GOT3 (cell line): ENCODE results near the gene DOCK3.
"Not testable (repeated sequence)": the region's sequence is repeated elsewhere in the genome, so short reads cannot be mapped to it uniquely, and the experiment has no call there.

Experiments used
- DNase-seq: peaks from one replicate; lab custom pipeline; 2025; ENCODE audit warnings: mixed read lengths; lab: John Stamatoyannopoulos, UW

The DOCK3 gene

DNA sequence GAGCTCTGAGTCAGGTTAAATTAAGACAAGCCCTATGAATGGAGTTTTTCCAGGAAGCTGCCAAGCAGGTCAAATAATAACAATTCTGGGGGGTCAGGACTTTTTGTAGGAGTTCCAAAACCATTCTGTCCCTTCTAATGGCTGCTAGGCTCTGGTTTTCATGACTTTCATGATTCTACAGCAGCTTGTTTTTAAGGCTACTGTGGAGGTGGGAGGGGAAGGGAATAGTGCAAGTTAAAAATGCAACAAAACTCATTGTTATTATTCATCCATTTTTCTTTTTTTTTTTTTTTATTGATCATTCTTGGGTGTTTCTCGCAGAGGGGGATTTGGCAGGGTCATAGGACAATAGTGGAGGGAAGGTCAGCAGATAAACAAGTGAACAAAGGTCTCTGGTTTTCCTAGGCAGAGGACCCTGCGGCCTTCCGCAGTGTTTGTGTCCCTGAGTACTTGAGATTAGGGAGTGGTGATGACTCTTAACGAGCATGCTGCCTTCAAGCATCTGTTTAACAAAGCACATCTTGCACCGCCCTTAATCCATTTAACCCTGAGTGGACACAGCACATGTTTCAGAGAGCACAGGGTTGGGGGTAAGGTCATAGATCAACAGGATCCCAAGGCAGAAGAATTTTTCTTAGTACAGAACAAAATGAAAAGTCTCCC is 633.3 kb downstream of the DOCK3 start:
- DNase-seq, result not testable (repeated sequence)

DNA sequence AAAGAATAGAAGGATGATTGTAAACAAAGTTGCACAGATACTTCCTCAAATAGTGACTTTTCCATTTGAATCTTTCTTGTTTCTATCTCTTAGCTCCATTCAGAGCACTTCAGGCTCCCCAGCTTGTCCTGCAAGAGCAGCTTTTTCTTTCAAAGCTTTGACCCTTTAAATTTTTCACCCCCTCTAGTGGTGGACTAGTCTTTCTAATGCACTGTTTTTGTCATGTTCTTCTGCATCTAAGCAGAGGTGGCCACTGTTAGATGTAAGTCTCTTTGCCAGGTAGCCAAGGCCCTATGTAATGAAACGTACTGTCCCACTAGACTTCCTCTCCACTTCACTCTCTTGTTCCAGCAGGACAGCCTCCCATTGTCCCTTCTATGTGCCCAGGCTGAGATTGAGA is 636.3 kb downstream of the DOCK3 start:
- DNase-seq, result no peak

DNA sequence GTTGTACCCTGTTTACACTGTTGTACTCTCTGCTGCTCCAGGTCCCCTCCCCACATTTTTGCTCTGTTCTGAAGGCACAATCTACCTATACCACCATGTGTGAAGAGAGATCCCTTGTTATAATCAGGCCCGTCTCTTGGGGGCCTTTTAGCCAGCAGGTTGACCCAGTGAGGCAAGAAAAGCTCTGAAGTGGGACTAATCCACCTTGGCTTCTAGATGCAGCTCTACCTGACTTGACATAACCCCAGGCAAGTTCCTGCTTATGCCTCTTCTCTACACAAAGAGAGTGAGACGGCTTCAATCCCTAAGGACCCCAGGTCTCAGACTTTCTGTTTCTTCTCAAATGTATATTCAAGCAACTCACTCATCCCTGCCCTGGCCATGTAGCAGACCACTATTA is 653.5 kb downstream of the DOCK3 start:
- no peak for DNase-seq

DNA sequence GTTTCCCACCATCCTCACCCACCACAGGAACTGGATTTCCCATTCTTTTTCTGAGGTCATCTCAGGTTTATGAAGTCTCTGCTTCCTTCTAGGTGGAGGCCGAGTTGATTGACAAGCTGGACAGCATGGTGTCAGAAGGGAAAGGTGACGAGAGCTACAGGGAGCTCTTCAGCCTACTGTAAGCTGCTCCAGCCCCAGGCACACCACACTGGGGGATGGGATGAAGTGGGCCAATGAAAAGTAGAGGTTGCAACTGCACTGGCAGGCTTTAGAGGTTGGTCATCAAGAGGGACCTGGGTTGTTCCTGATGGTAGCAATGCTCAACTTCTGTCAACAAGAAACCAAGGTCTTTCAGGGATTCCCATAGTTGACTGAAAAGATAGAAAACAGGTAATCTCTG is 655.3 kb downstream of the DOCK3 start:
- no peak for DNase-seq

DNA sequence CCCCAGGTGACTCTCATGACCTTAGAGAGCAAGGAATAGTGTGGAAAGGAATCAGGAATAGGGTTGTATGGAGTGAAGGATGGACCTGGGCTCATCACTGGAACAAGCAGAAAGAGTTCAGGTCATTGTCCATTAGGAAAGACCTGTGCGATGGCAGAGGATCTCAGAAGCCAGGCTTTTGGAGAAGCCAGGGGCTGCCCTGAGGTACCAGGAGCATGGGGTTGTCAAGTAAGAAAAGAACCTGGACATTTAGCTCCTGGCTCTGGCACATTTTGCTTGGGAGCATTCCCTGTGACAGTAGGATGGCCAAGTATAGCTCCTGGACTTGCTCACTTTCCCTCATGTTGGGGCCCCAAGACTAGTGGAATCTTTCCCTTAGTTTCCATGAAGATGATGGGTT is 657.4 kb downstream of the DOCK3 start:
- no peak for DNase-seq

DNA sequence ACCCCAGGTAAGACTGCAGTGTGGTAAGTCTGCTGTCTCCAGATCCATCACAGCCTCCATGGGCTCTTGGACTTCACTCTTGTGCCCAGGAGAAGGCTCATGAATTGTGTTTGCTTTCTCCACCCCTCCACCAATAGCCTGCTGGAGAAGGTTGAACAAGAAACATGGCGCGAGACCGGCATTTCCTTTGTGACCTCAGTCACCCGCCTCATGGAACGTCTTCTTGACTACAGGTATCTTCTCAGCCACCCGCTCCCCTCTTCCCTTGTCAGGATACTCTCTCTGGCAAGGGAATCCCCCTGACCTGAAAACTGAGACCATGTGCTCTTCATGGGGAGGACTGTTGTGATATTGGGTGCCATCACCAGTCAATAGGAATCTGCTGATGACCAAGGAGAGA is 658.3 kb downstream of the DOCK3 start:
- no peak for DNase-seq

DNA sequence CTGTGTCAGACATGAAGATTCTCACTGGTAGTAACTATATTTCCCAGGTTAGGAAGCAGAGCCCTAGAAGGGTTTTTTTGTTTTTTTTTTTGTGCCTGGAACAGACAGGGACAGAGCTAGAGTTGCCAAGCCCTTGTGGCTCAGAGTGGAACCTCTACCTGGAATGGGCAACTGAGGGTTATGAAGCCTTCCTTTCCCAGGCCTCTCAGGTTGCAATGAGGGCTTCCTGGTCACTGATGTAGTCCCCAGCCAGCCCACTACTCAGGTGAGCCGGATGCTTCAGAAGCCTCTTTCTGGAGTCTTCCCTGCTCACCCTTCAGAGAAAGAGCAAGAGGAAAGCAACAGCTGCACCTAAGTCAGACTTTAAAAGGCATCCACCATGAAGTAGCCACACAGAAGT is 661.5 kb downstream of the DOCK3 start:
- DNase-seq, result no peak

DNA sequence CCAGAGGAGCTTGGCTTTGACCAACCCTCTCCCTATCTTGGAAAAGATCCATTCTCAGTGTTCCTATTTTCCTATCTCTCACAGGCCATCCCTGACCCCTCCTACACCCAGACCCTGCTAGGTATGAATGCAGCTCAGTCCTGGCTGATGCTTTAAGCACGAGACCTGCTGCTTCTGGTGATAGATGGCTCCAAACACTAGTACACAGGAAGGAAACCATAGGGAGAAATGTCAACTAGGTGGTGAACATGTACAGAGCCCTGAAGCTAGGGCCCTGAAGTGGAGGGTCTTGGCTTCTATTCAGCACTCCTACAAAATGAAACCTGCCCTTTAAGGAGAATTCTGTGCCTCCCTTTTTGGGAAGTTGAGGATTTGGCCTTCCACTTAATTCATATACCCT is 662.9 kb downstream of the DOCK3 start:
- DNase-seq, result no peak

DNA sequence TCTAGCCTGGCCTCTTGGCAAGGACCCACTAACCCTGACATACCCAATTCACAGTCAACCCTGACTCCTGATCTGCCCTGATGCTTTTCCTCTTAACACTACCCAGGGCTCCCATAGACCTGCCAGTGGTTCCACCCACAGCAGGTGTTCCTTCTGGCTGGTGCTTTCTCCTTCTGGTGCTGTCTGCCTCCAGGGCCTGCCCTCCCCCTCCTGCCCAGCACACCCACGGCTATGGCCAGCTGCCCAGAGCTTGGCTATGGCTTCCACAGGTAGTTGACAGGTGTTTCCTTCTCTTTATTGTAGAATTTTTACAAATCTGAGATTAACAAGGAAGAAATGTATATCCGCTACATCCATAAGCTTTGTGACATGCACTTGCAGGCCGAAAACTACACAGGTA is 663.9 kb downstream of the DOCK3 start:
- no peak for DNase-seq

DNA sequence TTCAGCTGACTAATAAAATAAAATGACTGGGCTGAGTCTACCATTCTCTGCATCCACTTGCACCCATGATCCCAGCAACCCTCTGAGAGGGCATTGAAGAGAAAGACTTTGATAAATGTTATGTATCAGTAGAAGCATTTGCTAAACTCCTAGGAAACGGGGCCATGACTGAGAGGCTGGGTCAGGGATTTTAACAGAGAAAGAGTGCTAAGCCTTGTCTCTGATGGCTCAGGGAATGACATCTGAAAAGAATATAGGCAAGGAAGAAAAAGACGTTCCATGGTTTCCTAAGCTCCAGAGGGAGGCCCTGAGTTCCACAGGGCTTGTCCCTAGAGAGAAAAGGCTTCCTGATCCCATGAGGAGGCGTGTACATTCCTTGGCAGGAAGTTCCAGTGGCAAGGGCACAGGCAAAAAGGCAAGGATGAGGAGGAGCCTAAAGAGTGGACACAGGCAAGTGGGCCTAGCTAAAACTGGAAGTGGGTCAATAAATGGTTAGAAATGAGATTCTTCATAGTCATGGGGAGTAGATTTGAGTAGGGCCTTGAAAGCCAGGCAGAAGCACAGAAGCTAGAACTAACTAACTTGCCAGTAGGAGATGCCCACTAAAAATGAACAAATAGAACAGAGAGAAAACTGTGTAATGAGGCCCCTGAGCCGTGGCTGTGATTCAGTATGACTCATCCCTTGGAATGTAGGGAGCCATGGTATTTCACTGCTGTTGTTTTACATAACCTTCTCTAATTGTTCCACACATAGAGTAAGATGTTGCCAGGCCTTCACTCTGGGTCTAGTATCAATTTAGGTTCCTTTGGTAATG is 665.5 kb downstream of the DOCK3 start:
- peak; percentile 30 for DNase-seq

DNA sequence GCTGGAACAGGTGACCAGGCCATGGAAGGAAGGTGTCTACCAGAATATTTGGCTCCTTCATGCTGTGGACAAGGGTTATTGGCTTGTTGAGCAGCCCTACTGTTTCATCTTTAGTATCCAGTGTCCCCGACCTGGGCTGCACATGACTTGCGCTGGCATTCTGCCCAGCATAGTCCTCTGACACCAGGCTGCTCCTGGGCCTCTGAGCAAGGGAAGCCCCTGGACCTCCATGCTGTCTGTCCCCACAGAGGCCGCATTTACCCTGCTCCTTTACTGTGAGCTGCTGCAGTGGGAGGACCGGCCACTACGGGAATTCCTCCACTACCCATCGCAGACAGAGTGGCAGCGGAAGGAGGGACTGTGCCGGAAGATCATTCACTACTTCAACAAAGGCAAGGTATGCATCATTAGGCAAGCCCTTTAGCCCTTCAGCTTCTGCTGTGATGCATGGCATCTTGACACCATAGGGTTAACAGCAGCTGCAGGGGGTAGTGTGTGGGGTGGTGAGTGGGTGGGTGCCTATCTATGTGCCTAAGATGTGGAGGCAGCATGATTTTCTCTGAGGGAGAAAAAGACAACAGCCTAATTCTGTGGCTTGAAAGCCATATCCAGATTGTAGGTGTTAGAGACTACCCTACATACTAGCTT is 666.4 kb downstream of the DOCK3 start:
- DNase-seq, result no peak

DNA sequence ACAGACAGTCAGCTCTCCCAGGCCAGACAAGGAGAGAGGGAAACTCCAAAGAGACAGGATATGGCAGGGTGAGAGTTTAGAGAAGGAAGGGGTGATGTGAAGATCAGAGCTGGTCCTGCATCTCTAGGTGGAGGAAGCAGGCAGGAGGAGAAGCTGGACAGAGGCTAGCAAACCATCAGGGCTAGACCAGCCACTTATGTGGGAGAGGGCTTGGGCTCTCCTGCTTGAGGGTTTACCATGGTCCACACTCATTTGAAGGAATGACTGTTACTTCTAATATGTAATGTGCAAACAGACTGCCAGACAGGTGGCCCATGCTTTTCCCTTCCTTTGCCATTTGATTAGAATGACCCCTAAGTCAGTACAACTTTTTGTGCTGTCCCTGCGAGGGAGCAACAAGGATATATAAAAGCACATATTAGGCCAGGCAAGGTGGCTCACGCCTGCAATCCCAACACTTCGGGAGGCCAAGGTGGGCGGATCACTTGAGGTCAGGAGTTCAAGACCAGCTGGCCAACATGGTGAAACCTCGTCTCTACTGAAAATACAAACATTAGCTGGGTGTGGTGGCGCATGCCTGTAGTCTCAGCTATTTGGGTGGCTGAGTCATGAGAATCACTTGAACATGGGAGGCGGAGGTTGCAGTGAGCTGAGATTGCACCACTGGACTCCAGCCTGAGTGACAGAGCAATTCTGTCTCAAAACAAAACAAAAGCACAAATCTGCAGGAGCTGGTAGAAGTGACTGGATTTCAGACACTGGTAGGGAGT is 669.4 kb downstream of the DOCK3 start:
- DNase-seq, result no peak

DNA sequence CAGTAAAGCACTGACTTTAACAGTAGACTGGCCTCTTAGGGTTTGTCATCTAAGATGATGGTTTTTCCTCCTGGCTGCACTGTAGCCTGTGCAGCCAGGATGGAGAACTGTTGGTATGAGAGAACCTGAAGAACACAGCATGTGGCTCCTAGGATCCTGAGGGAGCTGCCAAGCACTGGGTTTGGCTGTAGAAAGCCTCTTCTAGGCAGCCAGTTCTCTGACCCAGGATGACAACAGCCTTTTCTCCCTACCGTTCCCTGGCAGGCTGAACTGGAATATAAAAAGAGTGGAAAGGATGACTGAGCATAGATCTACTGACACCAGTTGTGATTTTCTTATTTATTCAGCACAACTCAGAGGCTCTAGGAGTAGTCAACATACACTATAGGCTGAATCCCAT is 676.0 kb downstream of the DOCK3 start:
- DNase-seq, result no peak

DNA sequence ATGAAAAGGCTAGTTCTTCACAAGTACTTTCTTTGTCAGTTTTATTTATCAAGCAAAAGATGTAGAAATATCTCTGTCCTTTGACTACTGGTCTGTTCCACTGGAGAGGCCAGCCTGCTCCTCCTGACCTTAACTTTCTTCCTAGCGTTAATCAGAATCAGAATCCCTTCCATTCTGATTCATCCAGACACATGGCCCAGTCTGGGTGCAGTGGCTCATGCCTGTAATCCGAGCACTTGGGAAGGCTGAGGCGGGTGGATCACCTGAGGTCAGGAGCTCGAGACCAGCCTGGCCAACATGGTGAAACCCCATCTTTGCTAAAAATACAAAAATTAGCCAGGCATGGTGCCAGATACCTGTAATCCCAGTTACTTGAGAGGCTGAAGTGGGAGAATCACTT is 678.4 kb downstream of the DOCK3 start:
- no peak for DNase-seq

DNA sequence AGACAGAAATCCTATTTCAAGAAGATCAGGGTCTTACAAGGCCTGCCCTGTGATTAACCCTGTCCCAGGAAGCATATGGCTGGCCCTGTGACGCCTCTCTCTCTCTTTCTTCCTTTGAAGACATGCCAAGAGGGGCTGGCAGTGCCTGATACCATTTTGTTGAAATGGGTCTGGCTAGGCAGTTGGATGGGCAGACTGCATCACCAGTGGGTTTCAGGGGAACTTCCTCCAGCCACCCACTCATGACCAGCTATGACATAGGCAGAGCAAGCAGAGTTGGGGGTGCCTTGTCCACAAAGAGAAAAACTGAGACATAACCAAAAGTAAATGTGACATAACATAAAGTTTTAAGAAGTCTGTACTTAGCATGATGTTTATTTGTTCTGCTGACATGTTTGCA is 679.0 kb downstream of the DOCK3 start:
- no peak for DNase-seq

DNA sequence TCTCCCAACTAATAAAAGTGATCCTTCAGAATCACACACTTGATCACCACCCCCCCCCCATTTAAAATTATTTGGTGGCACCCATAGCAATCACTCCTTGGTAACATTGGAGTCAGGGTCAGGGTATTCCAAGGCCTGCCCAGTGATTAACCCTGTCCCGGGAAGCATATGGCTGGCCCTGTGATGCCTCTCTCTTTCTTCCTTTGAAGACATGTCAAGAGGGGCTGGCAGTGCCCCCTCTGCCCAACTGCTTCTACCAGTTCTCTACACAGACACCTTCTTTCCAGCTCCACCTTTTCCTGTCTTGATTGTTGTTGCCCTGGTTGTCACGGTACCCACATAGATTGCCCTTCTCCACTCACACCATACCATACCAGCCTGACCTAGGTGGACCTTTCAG is 679.4 kb downstream of the DOCK3 start:
- DNase-seq, result no peak

DNA sequence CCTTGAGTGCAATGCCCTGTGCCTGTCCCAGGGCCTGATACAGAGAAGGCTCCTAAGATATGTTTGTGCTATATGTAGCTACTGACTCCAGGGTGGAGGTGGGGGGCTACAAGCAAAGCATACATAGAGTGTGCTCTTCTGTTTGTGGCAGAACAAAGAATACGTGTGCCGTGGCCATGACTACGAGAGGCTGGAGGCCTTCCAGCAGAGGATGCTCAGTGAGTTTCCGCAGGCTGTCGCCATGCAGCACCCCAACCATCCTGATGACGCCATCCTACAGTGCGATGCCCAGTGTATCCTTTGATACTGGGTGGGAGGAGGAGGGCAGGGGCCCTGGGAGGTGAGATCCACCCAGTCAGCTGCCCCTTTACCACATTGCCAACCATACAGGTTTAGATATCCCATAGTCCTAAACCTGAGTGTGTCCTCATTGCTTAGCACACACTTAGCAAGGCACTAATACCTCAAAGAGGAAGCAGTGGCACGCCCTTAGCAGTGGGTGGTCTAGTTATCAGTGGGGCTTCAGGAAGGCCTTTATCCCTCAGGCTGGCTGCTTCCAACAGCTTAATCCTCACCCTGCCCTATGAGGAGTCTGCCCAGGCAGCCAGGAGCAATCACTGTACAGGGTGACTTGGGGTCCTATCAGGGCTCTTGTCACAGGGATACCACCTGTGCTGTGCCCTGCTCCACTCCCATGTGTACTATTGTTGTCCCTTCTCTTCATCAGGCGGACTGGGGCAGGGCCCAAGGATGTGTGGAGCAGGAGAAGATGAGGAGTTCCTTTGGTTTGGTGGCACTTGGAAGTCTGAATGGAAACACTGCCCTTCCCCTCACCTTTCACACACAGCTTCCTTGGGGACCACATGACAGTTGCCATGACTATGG is 680.2 kb downstream of the DOCK3 start:
- DNase-seq, result no peak

DNA sequence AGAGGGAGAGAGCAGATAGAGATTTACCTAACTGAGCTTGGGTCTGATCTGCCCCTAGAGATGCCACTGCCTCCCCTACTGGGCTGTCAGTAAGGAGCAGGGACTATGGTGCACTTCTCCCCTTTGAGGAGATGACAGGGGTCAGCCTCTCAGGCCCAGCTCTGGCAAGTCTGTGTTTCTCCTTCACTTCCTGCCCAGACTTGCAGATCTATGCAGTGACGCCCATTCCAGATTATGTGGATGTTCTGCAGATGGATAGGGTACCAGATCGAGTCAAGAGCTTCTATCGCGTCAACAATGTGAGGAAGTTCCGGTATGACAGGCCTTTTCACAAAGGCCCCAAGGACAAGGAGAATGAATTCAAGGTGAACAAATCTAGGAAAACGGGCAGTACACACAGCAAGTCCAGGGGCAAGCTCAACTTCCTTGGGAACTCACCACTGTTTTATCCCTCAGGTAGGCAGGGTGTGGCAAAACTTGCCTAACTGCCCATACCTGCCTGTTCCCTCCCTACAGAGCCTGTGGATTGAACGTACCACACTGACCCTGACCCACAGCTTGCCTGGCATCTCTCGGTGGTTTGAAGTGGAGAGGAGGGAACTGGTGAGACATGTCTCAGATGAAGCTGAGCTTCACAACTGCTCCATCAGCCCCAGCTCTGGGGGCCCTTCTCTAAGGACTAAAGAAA is 681.3 kb downstream of the DOCK3 start:
- DNase-seq, result no peak

DNA sequence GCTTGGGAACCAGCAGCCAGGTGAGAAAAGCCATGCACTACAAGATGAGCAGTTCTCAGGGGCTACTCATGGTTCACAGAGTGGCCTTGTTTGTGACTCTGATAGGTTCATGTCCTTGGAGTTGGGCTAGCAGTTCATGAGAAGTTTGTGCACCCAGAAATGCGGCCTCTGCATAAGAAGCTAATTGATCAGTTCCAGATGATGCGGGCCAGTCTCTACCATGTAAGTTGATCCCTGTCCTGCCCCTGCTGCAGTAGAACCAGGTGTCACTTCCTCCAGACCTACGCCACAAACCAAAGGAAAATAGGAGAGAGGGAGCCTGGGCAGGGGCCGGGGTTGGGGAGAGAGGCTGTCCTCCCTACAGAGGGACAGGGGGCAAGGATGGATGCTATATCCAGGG is 683.1 kb downstream of the DOCK3 start:
- DNase-seq, result no peak

DNA sequence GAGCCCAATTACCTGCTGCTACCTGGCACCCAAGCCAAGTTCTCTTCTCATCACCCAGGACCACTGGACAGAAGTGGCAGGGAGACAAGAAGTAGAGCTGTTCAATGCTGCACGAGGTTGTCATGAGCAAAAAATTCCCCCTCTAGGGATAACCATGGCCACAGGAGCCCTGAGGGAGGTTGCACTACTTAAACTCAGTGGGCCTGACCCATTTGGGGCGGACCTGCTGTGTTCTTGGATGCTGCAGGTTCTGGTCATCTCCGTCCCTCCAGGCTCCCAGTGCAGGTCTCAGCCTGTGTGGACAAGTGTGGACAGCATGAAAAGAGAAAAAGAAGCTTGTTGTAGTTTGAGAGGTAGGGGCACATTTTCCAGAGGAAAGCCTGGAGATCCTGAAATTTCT is 684.3 kb downstream of the DOCK3 start:
- DNase-seq, result no peak

DNA sequence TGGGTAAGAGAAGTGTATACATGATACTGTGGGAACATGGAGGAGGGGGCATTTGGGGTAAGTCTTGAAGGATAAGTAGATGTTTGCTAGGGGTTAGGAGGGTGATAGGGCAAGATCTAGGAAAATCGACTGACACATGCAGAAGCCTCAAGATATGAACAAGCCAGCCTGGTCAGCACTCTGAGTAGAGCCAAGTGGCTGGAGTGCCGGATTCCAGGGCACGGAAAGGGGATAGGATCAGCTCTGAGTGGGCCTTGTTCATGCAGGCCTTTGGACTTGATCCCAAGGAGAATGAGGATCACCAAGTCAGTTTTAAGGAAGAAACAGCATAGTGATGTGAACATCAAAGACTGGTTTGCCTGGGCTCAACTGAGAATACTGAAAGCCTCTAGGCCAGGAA is 686.1 kb downstream of the DOCK3 start:
- no peak for DNase-seq
